ENCODE data around the gene CST4.
"Not testable (repeated sequence)": the region's sequence is repeated elsewhere in the genome, so short reads cannot be mapped to it uniquely, and the experiment has no call there.

CST4 gene

GRCh38 chr20:23687986-23688385 lies 852 bp downstream of the CST4 start:
- no peak for DNase-seq (ENCODE audit: low read depth)

- no peak for DNase-seq (ENCODE audit: low read depth)
These were observed 2.6 kb downstream of the CST4 start for GRCh38 chr20:23686046-23686750.

- not testable (repeated sequence) for DNase-seq (ENCODE audit: low read depth)
These were observed 3.3 kb downstream of the CST4 start for GRCh38 chr20:23685529-23685896.

- DNase-seq (ENCODE audit: low read depth): no peak
These were observed 4.6 kb downstream of the CST4 start for GRCh38 chr20:23684261-23684660.

GRCh38 chr20:23683807-23684206 lies 5.0 kb downstream of the CST4 start:
- DNase-seq (ENCODE audit: low read depth): no peak

- DNase-seq (ENCODE audit: low read depth): no peak
These were observed 5.6 kb downstream of the CST4 start for GRCh38 chr20:23683281-23683680.

- no peak for DNase-seq (ENCODE audit: low read depth)
These were observed 8.7 kb downstream of the CST4 start for GRCh38 chr20:23680146-23680545.

GRCh38 chr20:23679133-23680092 lies 9.4 kb downstream of the CST4 start:
- DNase-seq (ENCODE audit: low read depth): no peak

GRCh38 chr20:23673209-23673608 lies 15.6 kb downstream of the CST4 start:
- DNase-seq (ENCODE audit: low read depth): no peak

- no peak for DNase-seq (ENCODE audit: low read depth)
These were observed 16.7 kb downstream of the CST4 start for GRCh38 chr20:23672158-23672557.

- DNase-seq (ENCODE audit: low read depth): no peak
These were observed 17.4 kb downstream of the CST4 start for GRCh38 chr20:23671479-23671878.

- DNase-seq (ENCODE audit: low read depth): no peak
These were observed 18.5 kb downstream of the CST4 start for GRCh38 chr20:23670361-23670760.

- DNase-seq (ENCODE audit: low read depth): no peak
These were observed 19.0 kb downstream of the CST4 start for GRCh38 chr20:23669866-23670265.

GRCh38 chr20:23669327-23669726 lies 19.5 kb downstream of the CST4 start:
- DNase-seq (ENCODE audit: low read depth): no peak

- peak; percentile 60 for DNase-seq (ENCODE audit: low read depth)
These were observed 20.3 kb downstream of the CST4 start for GRCh38 chr20:23668477-23668951.

GRCh38 chr20:23667666-23668065 lies 21.2 kb downstream of the CST4 start:
- DNase-seq (ENCODE audit: low read depth): no peak

- no peak for DNase-seq (ENCODE audit: low read depth)
These were observed 22.1 kb downstream of the CST4 start for GRCh38 chr20:23666698-23667097.

- peak; percentile 22 for DNase-seq (ENCODE audit: low read depth)
These were observed 22.6 kb downstream of the CST4 start for GRCh38 chr20:23666189-23666588.

GRCh38 chr20:23664954-23665353 lies 23.9 kb downstream of the CST4 start:
- no peak for DNase-seq (ENCODE audit: low read depth)

GRCh38 chr20:23664046-23664445 lies 24.8 kb downstream of the CST4 start:
- DNase-seq (ENCODE audit: low read depth): not testable (repeated sequence)

GRCh38 chr20:23663180-23663579 lies 25.7 kb downstream of the CST4 start:
- no peak for DNase-seq (ENCODE audit: low read depth)

- DNase-seq (ENCODE audit: low read depth): no peak
These were observed 26.5 kb downstream of the CST4 start for GRCh38 chr20:23662276-23662870.

- no peak for DNase-seq (ENCODE audit: low read depth)
These were observed 27.8 kb downstream of the CST4 start for GRCh38 chr20:23661002-23661429.
